ENCODE data around the gene LECT2. TPM values are rescaled to one million over a fixed set of nuclear protein-coding genes. Genes with fewer than 3 reads are reported as not detected.

Gene LECT2
- total RNA-seq = not detected

DNA sequence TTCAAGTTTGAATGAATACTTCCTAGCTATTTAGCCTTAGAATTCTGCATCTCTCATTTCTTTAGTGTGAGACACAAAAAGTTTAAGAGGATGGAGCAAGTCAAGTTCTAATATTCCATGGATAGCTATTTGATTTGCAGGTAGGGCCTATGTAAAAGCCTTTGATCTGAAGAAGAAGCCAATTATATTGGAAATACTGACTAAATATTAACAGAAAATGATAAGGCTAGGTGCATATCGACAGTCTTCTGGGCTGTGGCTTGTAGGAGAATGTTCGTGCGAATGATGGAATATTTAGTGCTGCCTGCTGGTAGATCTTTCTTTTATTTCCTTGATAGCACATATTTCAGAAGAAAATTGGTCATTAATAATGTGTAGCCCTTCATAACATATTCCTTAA lies at the start of gene LECT2:
LECT2 (minus strand) TSS at position 85 of the 400 bp plus-strand sequence. CDS start 150 bp downstream, outside the sequence.
- H3K9me3 ChIP-seq = no peaks in the 10 kb centered on the region
- no peak for TF ChIP-seq CTCF (IDR thresholded peaks at IDR 0.05)
- TF ChIP-seq POLR2A (IDR thresholded peaks at IDR 0.05) = no peak
- no peak within 1 kb of the TSS for H3K4me3 ChIP-seq
- DNase-seq (ENCODE audit: low spot score in 2 of 2) = no peak
- H3K27ac ChIP-seq = no peak within 1 kb of the TSS
- no peaks in the 10 kb centered on the region for H3K27me3 ChIP-seq
- H3K36me3 ChIP-seq = no peaks in the 10 kb centered on the region
- intact Hi-C loops (cut with DNase I; ENCODE audit: low total_unique reads) = no loop called here
- no peaks in the 10 kb centered on the region for H3K4me1 ChIP-seq

DNA sequence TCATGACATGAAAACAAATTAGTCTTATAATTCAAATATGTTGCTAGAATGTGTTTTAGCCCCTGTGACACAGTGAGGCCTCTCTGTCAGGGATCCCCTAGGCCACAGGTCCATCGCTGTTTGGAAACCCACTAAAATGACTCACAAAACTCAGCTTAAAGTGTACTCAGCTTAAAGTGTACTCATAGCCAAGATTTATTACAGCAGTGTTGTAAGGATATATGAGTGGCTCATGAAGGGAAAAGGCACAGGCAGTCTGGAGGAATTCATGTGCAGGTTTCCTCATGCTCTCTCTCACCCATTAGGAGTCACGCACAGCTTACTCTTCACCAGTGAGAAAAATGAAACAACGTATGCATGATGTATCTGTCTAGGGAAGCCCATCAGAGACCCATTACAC lies 49.7 kb upstream of the LECT2 start:
- H3K4me3 ChIP-seq = no peak overlapping the region
- intact Hi-C loops (cut with DNase I; ENCODE audit: low total_unique reads) = no loop called here

DNA sequence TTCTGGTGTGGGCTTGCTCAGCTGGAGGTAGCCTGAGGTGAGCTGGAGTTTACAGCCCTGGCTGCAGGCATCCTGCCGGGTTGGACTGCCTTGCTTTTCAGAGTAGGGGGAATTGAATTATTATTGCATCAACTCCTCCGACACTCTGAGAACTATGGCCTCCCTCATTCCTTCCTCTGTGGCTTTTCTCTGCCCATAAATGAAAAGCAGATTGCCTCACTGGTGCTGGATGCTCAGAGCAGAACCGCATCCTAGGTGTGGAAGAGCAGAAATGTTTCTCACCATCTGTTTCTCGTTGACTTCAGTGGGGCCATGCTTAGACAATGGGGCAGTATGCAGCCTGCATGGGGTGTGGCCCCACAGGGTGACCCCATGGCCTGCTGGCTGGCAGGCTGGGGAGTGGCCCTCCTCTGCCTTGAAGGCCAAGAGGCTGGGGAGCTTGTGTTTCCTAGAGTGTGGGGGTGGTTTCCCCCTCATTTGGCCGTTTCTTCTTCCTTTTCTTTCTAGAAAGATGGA lies 46.7 kb upstream of the LECT2 start:
- peak overlapping the region in 1 of 2 donors; percentile 52 for H3K27ac ChIP-seq
- DNase-seq (ENCODE audit: low spot score in 2 of 2) = no peak
- H3K36me3 ChIP-seq = no peaks in the 10 kb centered on the region
- H3K4me3 ChIP-seq = no peak overlapping the region
- TF ChIP-seq POLR2AphosphoS5 (IDR thresholded peaks at IDR 0.05) = no peak
- TF ChIP-seq CTCF (IDR thresholded peaks at IDR 0.05) = no peak
- TF ChIP-seq POLR2A (IDR thresholded peaks at IDR 0.05) = no peak
- intact Hi-C loops (cut with DNase I; ENCODE audit: low total_unique reads) = no loop called here
- no peaks in the 10 kb centered on the region for H3K4me1 ChIP-seq
- no peaks in the 10 kb centered on the region for H3K27me3 ChIP-seq
- no peaks in the 10 kb centered on the region for H3K9me3 ChIP-seq

More for the DNA sequence above, 49.7 kb upstream of the LECT2 start:
- DNase-seq (ENCODE audit: low spot score in 2 of 2) = no peak
- Histone ChIP-seq H3K9me3 (no peaks in the 10 kb centered on the region), H3K36me3 (no peaks in the 10 kb centered on the region), H3K27me3 (no peaks in the 10 kb centered on the region), H3K27ac (no peak overlapping the region), H3K4me1 (no peaks in the 10 kb centered on the region)
- TF ChIP-seq POLR2AphosphoS5 (IDR thresholded peaks at IDR 0.05) (no peak), CTCF (IDR thresholded peaks at IDR 0.05) (no peak), POLR2A (IDR thresholded peaks at IDR 0.05) (no peak)

- Histone ChIP-seq H3K27me3 (no peaks in the 10 kb centered on the region), H3K27ac (peak overlapping the region in 1 of 2 donors; percentile 52), H3K9me3 (no peaks in the 10 kb centered on the region), H3K36me3 (no peaks in the 10 kb centered on the region), H3K4me1 (no peaks in the 10 kb centered on the region), H3K4me3 (no peak overlapping the region)
- intact Hi-C loops (cut with DNase I; ENCODE audit: low total_unique reads) = no loop called here
- DNase-seq (ENCODE audit: low spot score in 2 of 2) = no peak
- TF ChIP-seq POLR2A (IDR thresholded peaks at IDR 0.05) (no peak), CTCF (IDR thresholded peaks at IDR 0.05) (no peak), POLR2AphosphoS5 (IDR thresholded peaks at IDR 0.05) (no peak)
These were observed 46.1 kb upstream of the LECT2 start for GRCh38 chr5:136000932-136001331.

DNA sequence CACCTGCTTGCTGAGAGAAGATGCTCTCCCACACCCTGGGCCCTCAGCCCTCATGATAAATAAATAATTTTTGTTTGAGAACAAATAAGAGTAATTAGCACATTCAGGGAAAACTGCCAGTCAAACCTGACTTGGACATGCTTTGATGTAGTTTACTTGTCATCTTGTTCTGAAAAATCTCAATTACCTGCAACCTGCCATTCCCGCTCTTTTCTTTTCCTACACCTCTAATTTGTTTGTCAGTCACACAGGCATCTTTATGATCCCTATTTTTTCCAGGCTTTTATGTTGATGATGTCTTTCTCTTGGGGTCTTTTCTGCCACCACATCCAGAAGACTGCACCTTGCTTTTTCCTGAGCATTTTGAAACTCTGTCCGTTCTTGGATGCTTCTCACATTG lies 45.4 kb upstream of the LECT2 start:
- TF ChIP-seq POLR2A (IDR thresholded peaks at IDR 0.05) (no peak), CTCF (IDR thresholded peaks at IDR 0.05) (no peak), POLR2AphosphoS5 (IDR thresholded peaks at IDR 0.05) (no peak)
- Histone ChIP-seq H3K27ac (no peak overlapping the region), H3K4me3 (no peak overlapping the region), H3K9me3 (no peaks in the 10 kb centered on the region), H3K27me3 (no peaks in the 10 kb centered on the region), H3K4me1 (no peaks in the 10 kb centered on the region), H3K36me3 (no peaks in the 10 kb centered on the region)
- intact Hi-C loops (cut with DNase I; ENCODE audit: low total_unique reads) = no loop called here
- DNase-seq (ENCODE audit: low spot score in 2 of 2) = no peak

Data from breast epithelium (tissue), 4 donors.